Subcutaneous abdominal adipose tissue (tissue), 5 donors: ENCODE data around the gene B3GALT2.
"Not testable (repeated sequence)": the region's sequence is repeated elsewhere in the genome, so short reads cannot be mapped to it uniquely, and the experiment has no call there.

Experiments used
- H3K27ac ChIP-seq: one replicate; pipeline ENCODE4 v1.7.0; 2013; ENCODE audit warnings: low read depth, mild to moderate bottlenecking, inconsistent platforms, low read length, moderate library complexity
- H3K27me3 ChIP-seq, 5 donors: one replicate each; pipeline ENCODE4 v1.7.0; 2013; ENCODE audit warnings: low read length in 5 of 5, inconsistent platforms in 1 of 5; ENCODE audit not compliant: control insufficient read depth in 5 of 5, insufficient read depth in 4 of 5
- H3K36me3 ChIP-seq, 5 donors: one replicate each; pipeline ENCODE4 v1.7.0; 2013; ENCODE audit warnings: low read length in 5 of 5; ENCODE audit not compliant: control insufficient read depth in 5 of 5, insufficient read depth in 5 of 5
- H3K4me1 ChIP-seq, 5 donors: one replicate each; pipeline ENCODE4 v1.7.0; 2013; ENCODE audit warnings: low read length in 5 of 5, mild to moderate bottlenecking in 3 of 5, moderate library complexity in 1 of 5; ENCODE audit not compliant: control insufficient read depth in 5 of 5, insufficient read depth in 5 of 5
- H3K4me3 ChIP-seq, 5 donors: one replicate each; pipeline ENCODE4 v1.7.0; 2013; ENCODE audit warnings: low read length in 5 of 5, low read depth in 1 of 5
- H3K9ac ChIP-seq, 5 donors: one replicate each; pipeline ENCODE4 v1.7.0; 2013; ENCODE audit warnings: low read length in 5 of 5, mild to moderate bottlenecking in 4 of 5, moderate library complexity in 3 of 5
- H3K9me3 ChIP-seq, 5 donors: one replicate each; pipeline ENCODE4 v1.7.0; 2013; ENCODE audit warnings: low read length in 5 of 5; ENCODE audit not compliant: control insufficient read depth in 5 of 5
- donor health status: healthy.
- donor health status: healthy.
- donor health status: healthy.
- donor health status: healthy.
- donor health status: healthy.

The B3GALT2 gene

GRCh38 chr1:193211539-193211938, 25.1 kb upstream of the B3GALT2 start:
- peaks cover 0 to under 1% (median 0%) of the 10 kb centered on the region in 5 donors for H3K4me1 ChIP-seq
- H3K27ac ChIP-seq: no peak overlapping the region
- no peak overlapping the region for H3K4me3 ChIP-seq
- H3K27me3 ChIP-seq: no peaks in the 10 kb centered on the region
- peaks cover 6 to 38% (median 12%) of the 10 kb centered on the region in 5 donors for H3K36me3 ChIP-seq
- H3K9me3 ChIP-seq: peaks cover 0 to 6% (median 5%) of the 10 kb centered on the region in 5 donors
- H3K9ac ChIP-seq: peak overlapping the region in 1 of 5 donors; percentile 24

- Histone ChIP-seq H3K4me3 (no peak overlapping the region), H3K9ac (peak overlapping the region in 1 of 5 donors; percentile 24), H3K27ac (no peak overlapping the region), H3K4me1 (no peaks in the 10 kb centered on the region), H3K36me3 (peaks cover 6 to 41% (median 12%) of the 10 kb centered on the region in 5 donors), H3K27me3 (no peaks in the 10 kb centered on the region), H3K9me3 (peaks cover 0 to 6% (median 5%) of the 10 kb centered on the region in 5 donors)
Observed at GRCh38 chr1:193210996-193211395, 24.6 kb upstream of the B3GALT2 start.

GRCh38 chr1:193201021-193201420, 14.6 kb upstream of the B3GALT2 start:
- no peak overlapping the region for H3K27ac ChIP-seq
- H3K9me3 ChIP-seq: no peaks in the 10 kb centered on the region

GRCh38 chr1:193199940-193200339, 13.5 kb upstream of the B3GALT2 start:
- Histone ChIP-seq H3K27ac (no peak overlapping the region), H3K36me3 (no peaks in the 10 kb centered on the region), H3K4me1 (peaks cover 0 to 11% (median 2%) of the 10 kb centered on the region in 5 donors), H3K4me3 (no peak overlapping the region), H3K9me3 (no peaks in the 10 kb centered on the region), H3K9ac (no peak overlapping the region), H3K27me3 (no peaks in the 10 kb centered on the region)

More at GRCh38 chr1:193201021-193201420, 14.6 kb upstream of the B3GALT2 start:
- H3K9ac ChIP-seq: no peak overlapping the region
- H3K36me3 ChIP-seq: peaks cover 0 to 5% (median 3%) of the 10 kb centered on the region in 5 donors
- H3K27me3 ChIP-seq: no peaks in the 10 kb centered on the region
- H3K4me3 ChIP-seq: no peak overlapping the region
- H3K4me1 ChIP-seq: peaks cover 0 to 9% (median 1%) of the 10 kb centered on the region in 5 donors

- Histone ChIP-seq H3K9ac (no peak overlapping the region), H3K36me3 (peaks cover 0 to 3% (median 0%) of the 10 kb centered on the region in 5 donors), H3K4me1 (peaks cover 0 to 14% (median 5%) of the 10 kb centered on the region in 5 donors), H3K4me3 (peak overlapping the region in 1 of 5 donors; percentile 7), H3K27ac (no peak overlapping the region), H3K27me3 (no peaks in the 10 kb centered on the region), H3K9me3 (peaks cover 0 to 7% (median 4%) of the 10 kb centered on the region in 5 donors)
Observed at GRCh38 chr1:193192586-193192985, 6.2 kb upstream of the B3GALT2 start.

GRCh38 chr1:193190096-193190744, 3.8 kb upstream of the B3GALT2 start:
- no peak overlapping the region for H3K27ac ChIP-seq
- peaks cover 0 to 3% (median 0%) of the 10 kb centered on the region in 5 donors for H3K36me3 ChIP-seq
- H3K9ac ChIP-seq: no peak overlapping the region
- peaks cover 0 to 17% (median 12%) of the 10 kb centered on the region in 5 donors for H3K4me1 ChIP-seq
- no peak overlapping the region for H3K4me3 ChIP-seq
- H3K27me3 ChIP-seq: no peaks in the 10 kb centered on the region
- H3K9me3 ChIP-seq: peaks cover 0 to 7% (median 4%) of the 10 kb centered on the region in 5 donors

GRCh38 chr1:193189442-193190095, 3.2 kb upstream of the B3GALT2 start:
- no peak overlapping the region for H3K4me3 ChIP-seq
- no peak overlapping the region for H3K9ac ChIP-seq
- peaks cover 0 to 3% (median 0%) of the 10 kb centered on the region in 5 donors for H3K36me3 ChIP-seq
- peaks cover 0 to 19% (median 12%) of the 10 kb centered on the region in 5 donors for H3K4me1 ChIP-seq
- H3K27me3 ChIP-seq: no peaks in the 10 kb centered on the region
- no peak overlapping the region for H3K27ac ChIP-seq
- H3K9me3 ChIP-seq: peaks cover 0 to 7% (median 4%) of the 10 kb centered on the region in 5 donors

GRCh38 chr1:193188915-193189314, 2.5 kb upstream of the B3GALT2 start:
- H3K27ac ChIP-seq, H3K36me3 ChIP-seq, H3K27me3 ChIP-seq, H3K9me3 ChIP-seq, H3K4me3 ChIP-seq, H3K9ac ChIP-seq: not testable (repeated sequence)
- H3K4me1 ChIP-seq: peaks cover 0 to 19% (median 12%) of the 10 kb centered on the region in 5 donors

GRCh38 chr1:193187114-193187513, 701 bp upstream of the B3GALT2 start:
- Histone ChIP-seq H3K4me3 (no peak overlapping the region), H3K27me3 (no peaks in the 10 kb centered on the region), H3K36me3 (no peaks in the 10 kb centered on the region), H3K27ac (no peak overlapping the region), H3K9ac (peak overlapping the region in 1 of 5 donors; percentile 20), H3K4me1 (peaks cover 0 to 27% (median 12%) of the 10 kb centered on the region in 5 donors), H3K9me3 (peaks cover 0 to under 1% (median 0%) of the 10 kb centered on the region in 5 donors)

- Histone ChIP-seq H3K4me3 (no peak overlapping the region), H3K27me3 (no peaks in the 10 kb centered on the region), H3K4me1 (peaks cover 0 to 30% (median 12%) of the 10 kb centered on the region in 5 donors), H3K36me3 (no peaks in the 10 kb centered on the region), H3K9ac (no peak overlapping the region), H3K27ac (no peak overlapping the region), H3K9me3 (no peaks in the 10 kb centered on the region)
Observed at GRCh38 chr1:193185211-193185610, 1.2 kb downstream of the B3GALT2 start.
